Spleen (tissue), 11 donors: ENCODE measurements around the gene LTBP1. TPM values are rescaled to one million over a fixed set of nuclear protein-coding genes. Genes with fewer than 3 reads are reported as not detected.

ENCODE experiments used
- DNase-seq: peaks from one replicate; pipeline ENCODE4 v3.0.0-alpha.2; 2020
- H3K27ac ChIP-seq, 8 donors: fragments of 200-600 bp; sonication (generic) in 7 of 8; 1 replicate in 4 of 8; 2 replicates in 4 of 8; pipeline versions ENCODE4 v1.5.0 to v1.8.0; 2016 to 2021; ENCODE audit warnings: inconsistent platforms in 4 of 8, mild to moderate bottlenecking in 4 of 8, moderate library complexity in 1 of 8
- H3K27me3 ChIP-seq, 7 donors: fragments of 200-600 bp; sonication (generic) in 6 of 7; replicated peaks in 1 of 7; 1 replicate in 4 of 7; 2 replicates in 3 of 7; pipeline versions ENCODE4 v1.5.0 to v1.8.0; 2016 to 2021; ENCODE audit warnings: inconsistent platforms in 3 of 7, mild to moderate bottlenecking in 1 of 7
- H3K36me3 ChIP-seq, 6 donors: fragments of 200-600 bp; sonication (generic) in 5 of 6; 1 replicate in 4 of 6; 2 replicates in 2 of 6; pipeline versions ENCODE4 v1.5.0 to v1.8.0; 2016 to 2021; ENCODE audit warnings: inconsistent platforms in 2 of 6
- H3K4me1 ChIP-seq, 6 donors: fragments of 200-600 bp; sonication (generic) in 5 of 6; 1 replicate in 3 of 6; 2 replicates in 3 of 6; pipeline versions ENCODE4 v1.5.0 to v1.8.0; 2016 to 2021; ENCODE audit warnings: inconsistent platforms in 3 of 6
- H3K4me3 ChIP-seq, 8 donors: fragments of 200-600 bp; sonication (generic) in 7 of 8; 1 replicate in 4 of 8; 2 replicates in 4 of 8; pipeline versions ENCODE4 v1.5.0 to v1.8.0; 2016 to 2021; ENCODE audit warnings: inconsistent platforms in 4 of 8, mild to moderate bottlenecking in 4 of 8, moderate library complexity in 2 of 8
- H3K9me3 ChIP-seq, 8 donors: fragments of 200-600 bp; sonication (generic) in 7 of 8; 1 replicate in 4 of 8; 2 replicates in 4 of 8; pipeline versions ENCODE4 v1.5.0 to v1.8.0; 2016 to 2021; ENCODE audit warnings: inconsistent platforms in 4 of 8
- CTCF ChIP-seq, 11 experiments: fragments of 200-600 bp in 7 of 11; fragments of 450-650 bp in 4 of 11; sonication (generic) in 4 of 11; IDR thresholded peaks in 8 of 11; conservative IDR thresholded peaks in 3 of 11; 1 replicate in 7 of 11; 2 replicates in 4 of 11; pipeline versions ENCODE4 v1.4.0 to v1.8.0; 2016 to 2021; ENCODE audit warnings: antibody characterized with exemption in 11 of 11, inconsistent platforms in 4 of 11, mild to moderate bottlenecking in 1 of 11
- POLR2A ChIP-seq, 3 donors: fragments of 450-650 bp; IDR thresholded peaks; one replicate each; pipeline ENCODE4 v1.5.1; 2017; ENCODE audit warnings: antibody characterized with exemption in 3 of 3, mild to moderate bottlenecking in 1 of 3
- POLR2AphosphoS5 ChIP-seq, 3 donors: sonication (generic); formaldehyde crosslinking; IDR thresholded peaks; one replicate each; pipeline ENCODE4 v1.5.1; 2017; ENCODE audit warnings: antibody characterized with exemption in 3 of 3
- WGBS, 5 donors: extraction: QIAGEN DNeasy Blood & Tissue Kit in 3 of 5; methylation state at CpG; one replicate each; pipeline versions ENCODE4 v1.1.5 to v1.1.7; 2013 to 2018; 5-methylcytosine and 5-hydroxymethylcytosine counted together
- intact Hi-C: fragments of 100-400 bp; cut with DNase I; formaldehyde crosslinking; loops from one replicate; pipeline ENCODE4 v1.15.0; 2023; ENCODE audit warnings: low total_unique reads
- polyA plus RNA-seq, 3 donors: library from polyadenylated mRNA; stranded (reverse); fragments of 200-250 nt; gene quantifications; one replicate each; pipeline ENCODE4 v1.2.1, GENCODE V29; 2013
- total RNA-seq, 7 donors: library from RNA; depleted of rRNA in 3 of 7; stranded (reverse); fragments of >200 nt in 3 of 7; fragmentation: NEBNext Ultra II Directional in 4 of 7; extraction: Animal tissue kit (Norgen Biotek cat#: 25700) in 4 of 7; gene quantifications; one replicate each; pipeline versions ENCODE4 v1.1.0 to v1.2.1, GENCODE V29; 2016 to 2021
- donor health status: healthy with polysubstance abuse.
- donor health status: DM: no; HTN: no; CAD: no; lungs with moderate emphysema.
- donor health status: DM: no; HTN: no; CAD: no.
- donor health status: Bipolar disorder and iron deficiency.
- donor health status: healthy.
- donor health status: DM: no; HTN: no; CAD: no.
- donor health status: DM: yes; HTN: yes; CAD: no.

Gene LTBP1
- total and polyA plus RNA-seq, 10 donors, result 6.8 to 28.0 (median 13.3) TPM

- no peaks in the 10 kb centered on the region for H3K36me3 ChIP-seq
- no peak for DNase-seq
- no peaks in the 10 kb centered on the region for H3K4me1 ChIP-seq
- H3K9me3 ChIP-seq, result no peaks in the 10 kb centered on the region
- intact Hi-C loops, result no loop called here
- peaks cover 0 to 59% (median 0%) of the 10 kb centered on the region in 7 donors for H3K27me3 ChIP-seq
- H3K4me3 ChIP-seq, result no peak overlapping the region
- 82 to 97% (median 95%) methylated on average over 1 of the region's 1 CpG for WGBS, 5 donors
- H3K27ac ChIP-seq, result no peak overlapping the region
- TF ChIP-seq POLR2A (IDR thresholded peaks at IDR 0.05) (no peak), CTCF (IDR thresholded peaks at IDR 0.05 in 8 of 11, conservative IDR thresholded peaks at IDR 0.05 in 3 of 11) (no peak), POLR2AphosphoS5 (IDR thresholded peaks at IDR 0.05) (no peak)
Measured at GRCh38 chr2:32922501-32922900, 24.3 kb upstream of the LTBP1 start.

GRCh38 chr2:32923109-32923508 is 23.6 kb upstream of the LTBP1 start:
- no peaks in the 10 kb centered on the region for H3K36me3 ChIP-seq
- no peak overlapping the region for H3K4me3 ChIP-seq
- intact Hi-C loops, result no loop called here
- 91 to 96% (median 93%) methylated on average over 2 of the region's 2 CpGs for WGBS, 5 donors
- peaks cover 0 to 65% (median under 1%) of the 10 kb centered on the region in 7 donors for H3K27me3 ChIP-seq
- H3K9me3 ChIP-seq, result no peaks in the 10 kb centered on the region
- H3K27ac ChIP-seq, result no peak overlapping the region
- no peak for DNase-seq
- TF ChIP-seq CTCF (IDR thresholded peaks at IDR 0.05 in 8 of 11, conservative IDR thresholded peaks at IDR 0.05 in 3 of 11), result no peak
- no peak for TF ChIP-seq POLR2AphosphoS5 (IDR thresholded peaks at IDR 0.05)
- no peak for TF ChIP-seq POLR2A (IDR thresholded peaks at IDR 0.05)
- H3K4me1 ChIP-seq, result no peaks in the 10 kb centered on the region

- Histone ChIP-seq H3K4me3 (no peak overlapping the region), H3K27ac (no peak overlapping the region), H3K36me3 (no peaks in the 10 kb centered on the region), H3K4me1 (no peaks in the 10 kb centered on the region), H3K9me3 (no peaks in the 10 kb centered on the region), H3K27me3 (peaks cover 0 to 64% (median 4%) of the 10 kb centered on the region in 7 donors)
- 80 to 87% (median 84%) methylated on average over 5 of the region's 5 CpGs for WGBS, 5 donors
- intact Hi-C loops, result no loop called here
- TF ChIP-seq CTCF (IDR thresholded peaks at IDR 0.05 in 8 of 11, conservative IDR thresholded peaks at IDR 0.05 in 3 of 11) (no peak), POLR2A (IDR thresholded peaks at IDR 0.05) (no peak), POLR2AphosphoS5 (IDR thresholded peaks at IDR 0.05) (no peak)
- no peak for DNase-seq
Measured at GRCh38 chr2:32925283-32925815, 21.4 kb upstream of the LTBP1 start.

- intact Hi-C loops, result no loop called here
- 90 to 97% (median 92%) methylated on average over 6 of the region's 6 CpGs for WGBS, 5 donors
- no peaks in the 10 kb centered on the region for H3K36me3 ChIP-seq
- no peak overlapping the region for H3K27ac ChIP-seq
- TF ChIP-seq CTCF (IDR thresholded peaks at IDR 0.05 in 8 of 11, conservative IDR thresholded peaks at IDR 0.05 in 3 of 11) (no peak), POLR2AphosphoS5 (IDR thresholded peaks at IDR 0.05) (no peak), POLR2A (IDR thresholded peaks at IDR 0.05) (no peak)
- no peak for DNase-seq
- H3K4me3 ChIP-seq, result no peak overlapping the region
- H3K9me3 ChIP-seq, result no peaks in the 10 kb centered on the region
- H3K27me3 ChIP-seq, result peaks cover 0 to 64% (median 4%) of the 10 kb centered on the region in 7 donors
- no peaks in the 10 kb centered on the region for H3K4me1 ChIP-seq
Measured at GRCh38 chr2:32925976-32926707, 20.6 kb upstream of the LTBP1 start.
